Fibroblast of villous mesenchyme (primary cell): ENCODE data around the gene RPS23. TPM values are rescaled to one million over a fixed set of nuclear protein-coding genes. Genes with fewer than 3 reads are reported as not detected.

Experiments used
- DNase-seq: peaks from one replicate; pipeline ENCODE4 v3.0.0-alpha.2; 2010; ENCODE audit warnings: low read depth
- H3K4me3 ChIP-seq: 2 replicates; pipeline ENCODE4 v1.5.1; 2011; ENCODE audit warnings: low read depth, mild to moderate bottlenecking, low read length
- CTCF ChIP-seq: IDR thresholded peaks from 2 replicates; pipeline ENCODE4 v1.5.1; 2012; ENCODE audit warnings: low read depth, mild to moderate bottlenecking, low read length; ENCODE audit not compliant: insufficient read depth
- total RNA-seq: library from RNA; depleted of rRNA; stranded (reverse); fragments of >200 nt; gene quantifications from 2 replicates; pipeline ENCODE4 v1.2.3, GENCODE V29; 2012

Gene RPS23
- 2,371 and 3,674 TPM in 2 replicates for total RNA-seq

GRCh38 chr5:82277987-82278710, at the start of gene RPS23:
Gene RPS23, minus strand, starts transcription at chr5:82278354. Its CDS starts 31 bp downstream, at chr5:82278323.
- DNase-seq = peak; percentile 92
- peak within 1 kb of the TSS; percentile 77 for H3K4me3 ChIP-seq
- TF ChIP-seq CTCF = no peak

GRCh38 chr5:82327941-82328340, 49.8 kb upstream of the RPS23 start:
- H3K4me3 ChIP-seq = no peak overlapping the region
- DNase-seq = no peak
- TF ChIP-seq CTCF = no peak

GRCh38 chr5:82325996-82326395, 47.8 kb upstream of the RPS23 start:
- TF ChIP-seq CTCF = no peak
- no peak for DNase-seq

GRCh38 chr5:82325155-82325554, 47.0 kb upstream of the RPS23 start:
- H3K4me3 ChIP-seq = no peak overlapping the region
- no peak for DNase-seq
- no peak for TF ChIP-seq CTCF

More at GRCh38 chr5:82325996-82326395, 47.8 kb upstream of the RPS23 start:
- no peak overlapping the region for H3K4me3 ChIP-seq

DNA sequence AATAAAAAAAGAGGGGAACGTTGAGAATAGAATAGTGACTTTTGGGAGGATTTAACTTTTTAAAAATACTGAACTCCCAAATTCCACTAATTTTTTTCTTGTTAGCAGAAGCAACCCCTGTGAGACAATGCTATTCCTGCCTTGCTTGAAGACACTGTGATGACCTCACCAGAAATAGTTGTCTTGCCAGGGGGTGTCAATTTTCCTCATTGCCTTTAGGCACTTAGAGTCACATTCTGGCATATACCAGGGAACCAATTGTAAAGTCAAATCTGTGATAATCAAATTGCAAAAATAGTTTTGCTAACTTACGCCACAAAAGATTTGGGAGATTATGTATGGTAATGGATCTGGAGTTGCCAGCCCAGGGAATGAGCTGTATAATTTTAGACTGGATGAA, 42.8 kb upstream of the RPS23 start:
- DNase-seq = no peak
- TF ChIP-seq CTCF = no peak
- no peak overlapping the region for H3K4me3 ChIP-seq

- DNase-seq = no peak
- no peak for TF ChIP-seq CTCF
- no peak overlapping the region for H3K4me3 ChIP-seq
These were observed 41.7 kb upstream of the RPS23 start for GRCh38 chr5:82319651-82320376.
